Activated CD4-positive, alpha-beta memory T cell treated with anti-CD3 and anti-CD28 coated beads for 36 hours (primary cell): ENCODE results near the gene LBR. TPM values are rescaled to one million over a fixed set of nuclear protein-coding genes. Genes with fewer than 3 reads are reported as not detected.
"Not testable (repeated sequence)": the region's sequence is repeated elsewhere in the genome, so short reads cannot be mapped to it uniquely, and the experiment has no call there.

Experiments used
- CTCF ChIA-PET: fragments of 350-600 bp; sonication (Branson Sonifier 250); formaldehyde crosslinking; loops from one replicate; lab custom pipeline; 2021; ENCODE audit warnings: antibody characterized with exemption, inconsistent platforms; lab: Charles Lee
- POLR2A ChIA-PET: fragments of 350-600 bp; sonication (Branson Sonifier 250); formaldehyde crosslinking; loops from one replicate; lab custom pipeline; 2021; ENCODE audit warnings: antibody characterized with exemption; lab: Charles Lee
- DNase-seq: peaks from one replicate; pipeline ENCODE4 v3.0.0-alpha.2; 2020
- H3K27ac Mint-ChIP-seq: one replicate; pipeline ENCODE4 v1.8.0; 2021; ENCODE audit warnings: mixed read lengths
- H3K27me3 Mint-ChIP-seq: one replicate; pipeline ENCODE4 v1.8.0; 2021; ENCODE audit warnings: mixed read lengths
- H3K36me3 Mint-ChIP-seq: one replicate; pipeline ENCODE4 v1.8.0; 2021; ENCODE audit warnings: mixed read lengths
- H3K4me1 Mint-ChIP-seq: one replicate; pipeline ENCODE4 v1.8.0; 2021; ENCODE audit warnings: low read depth, mixed read lengths
- H3K4me3 Mint-ChIP-seq: one replicate; pipeline ENCODE4 v1.8.0; 2021; ENCODE audit warnings: mild to moderate bottlenecking, mixed read lengths
- H3K9me3 Mint-ChIP-seq: one replicate; pipeline ENCODE4 v1.8.0; 2021; ENCODE audit warnings: mixed read lengths
- intact Hi-C: fragments of 100-400 bp; cut with micrococcal nuclease; formaldehyde crosslinking; loops from one replicate; pipeline ENCODE4 v1.15.1; 2023
- total RNA-seq, 2 experiments: library from RNA; stranded (reverse); gene quantifications; one replicate each; pipeline ENCODE4 v1.2.3, GENCODE V29; 2021

The LBR gene
- total RNA-seq, 2 experiments from 2014 or later: 146 to 148 TPM

DNA sequence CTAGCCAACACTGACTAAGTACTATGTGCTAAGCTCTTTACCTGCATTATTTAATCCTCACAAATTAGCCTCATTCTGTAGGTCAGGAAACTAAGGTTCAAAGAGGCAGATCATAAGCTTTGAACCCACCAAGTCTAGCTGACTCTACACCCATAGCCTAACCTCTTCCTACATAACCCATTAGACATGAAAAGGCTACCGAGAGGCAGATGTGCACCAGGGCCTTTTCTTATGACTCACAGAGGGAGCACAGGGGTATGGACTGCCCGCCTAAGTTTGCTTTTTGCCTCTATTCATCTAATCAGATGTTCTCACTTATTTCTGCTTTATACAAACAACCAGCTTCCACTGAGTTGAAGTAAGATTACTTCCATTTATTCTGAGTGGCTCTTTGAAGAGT lies 31.5 kb downstream of the LBR start:
- Mint-ChIP-seq H3K27ac (no peak overlapping the region), H3K9me3 (no peaks in the 10 kb centered on the region), H3K36me3 (peaks cover 30% of the 10 kb centered on the region), H3K27me3 (no peaks in the 10 kb centered on the region), H3K4me1 (no peaks in the 10 kb centered on the region), H3K4me3 (no peak overlapping the region)
- DNase-seq: no peak
- CTCF ChIA-PET: interaction anchor here (0.7 kb wide), 1 partner anchor 592 kb away, joined by 3 read pairs; no protein-coding TSS in a partner anchor
- POLR2A ChIA-PET: no interaction called here
- intact Hi-C loops: no loop called here

DNA sequence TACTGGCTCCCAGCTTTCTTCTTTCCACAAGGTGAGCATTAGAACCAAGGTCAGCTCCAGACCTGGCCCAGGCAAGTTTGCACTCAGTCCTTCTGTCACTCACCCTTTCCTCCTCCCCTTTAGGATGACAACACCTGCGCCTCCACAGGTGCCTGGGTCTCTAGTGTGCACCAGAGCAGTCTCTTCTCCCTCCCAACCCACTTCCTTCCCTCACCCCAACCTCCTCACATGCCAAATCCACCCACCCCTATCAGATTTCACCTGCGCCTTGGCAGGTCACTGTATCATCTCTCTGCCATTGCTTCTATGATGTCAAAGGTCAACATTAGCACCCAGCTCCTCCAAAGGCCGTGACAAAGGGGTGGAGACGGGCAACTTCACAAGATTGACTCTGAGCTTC lies 38.0 kb downstream of the LBR start:
- intact Hi-C loops: no loop called here
- ChIA-PET CTCF (no interaction called here), POLR2A (no interaction called here)
- Mint-ChIP-seq H3K4me1 (peaks cover 4% of the 10 kb centered on the region), H3K27ac (no peak overlapping the region), H3K4me3 (no peak overlapping the region), H3K36me3 (no peaks in the 10 kb centered on the region), H3K27me3 (no peaks in the 10 kb centered on the region), H3K9me3 (no peaks in the 10 kb centered on the region)
- DNase-seq: no peak

DNA sequence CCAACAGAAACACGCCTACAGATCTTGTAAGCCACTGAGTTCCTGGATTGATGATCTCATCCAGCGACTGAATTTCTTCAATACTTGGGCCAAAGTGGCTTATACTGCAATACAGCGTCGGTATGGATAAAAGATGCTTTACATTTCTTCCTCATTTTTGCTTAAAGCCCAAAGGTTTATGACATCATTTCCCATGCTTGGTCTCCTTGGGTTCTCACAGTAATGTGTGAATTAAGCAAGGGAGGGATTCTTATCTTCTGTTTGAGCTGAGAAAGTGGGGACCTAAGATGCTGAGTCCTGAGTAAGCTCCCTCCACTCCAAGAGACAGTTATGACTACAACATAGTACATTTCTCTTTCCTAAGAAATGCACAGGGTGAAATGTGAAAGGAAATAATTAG lies 39.5 kb downstream of the LBR start:
- H3K27me3 Mint-ChIP-seq: no peaks in the 10 kb centered on the region
- H3K4me1 Mint-ChIP-seq: peaks cover 4% of the 10 kb centered on the region
- intact Hi-C loops: no loop called here
- H3K4me3 Mint-ChIP-seq: no peak overlapping the region
- DNase-seq: no peak
- ChIA-PET CTCF (no interaction called here), POLR2A (no interaction called here)
- no peak overlapping the region for H3K27ac Mint-ChIP-seq
- no peaks in the 10 kb centered on the region for H3K36me3 Mint-ChIP-seq
- no peaks in the 10 kb centered on the region for H3K9me3 Mint-ChIP-seq

DNA sequence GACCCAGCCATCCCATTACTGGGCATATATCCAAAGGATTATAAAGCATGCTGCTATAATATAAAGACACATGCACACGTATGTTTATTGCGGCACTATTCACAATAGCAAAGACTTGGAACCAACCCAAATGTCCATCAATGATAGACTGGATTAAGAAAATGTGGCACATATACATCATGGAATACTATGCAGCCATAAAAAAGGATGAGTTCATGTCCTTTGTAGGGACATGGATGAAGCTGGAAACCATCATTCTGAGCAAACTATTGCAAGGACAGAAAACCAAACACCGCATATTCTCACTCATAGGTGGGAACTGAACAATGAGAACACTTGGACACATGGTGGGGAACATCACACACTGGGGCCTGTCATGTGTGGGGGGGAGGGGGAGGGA lies 41.0 kb downstream of the LBR start:
- intact Hi-C loops, CTCF ChIA-PET, DNase-seq, H3K27me3 Mint-ChIP-seq, H3K36me3 Mint-ChIP-seq, H3K27ac Mint-ChIP-seq, H3K9me3 Mint-ChIP-seq, H3K4me1 Mint-ChIP-seq, POLR2A ChIA-PET, H3K4me3 Mint-ChIP-seq: not testable (repeated sequence)

DNA sequence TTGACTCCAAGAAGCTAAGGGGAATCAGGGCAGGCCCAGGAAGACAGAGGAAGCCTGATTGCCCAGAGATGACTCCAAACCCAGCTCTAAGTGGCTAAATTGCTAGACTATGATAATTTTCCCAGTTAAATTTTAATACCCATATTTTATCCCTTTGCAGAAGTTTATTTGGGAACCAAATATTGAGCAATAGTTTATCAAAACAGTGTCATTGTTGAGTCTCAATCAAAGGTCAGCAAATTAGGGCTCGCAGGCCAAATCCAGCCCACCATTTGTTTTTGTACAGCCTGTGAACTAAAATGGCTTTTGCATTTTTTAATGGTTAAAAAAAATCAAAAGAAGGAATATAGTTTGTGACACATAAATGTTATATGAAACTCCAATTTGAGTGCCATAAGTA lies 47.1 kb downstream of the LBR start:
- intact Hi-C loops: no loop called here
- no peak for DNase-seq
- POLR2A ChIA-PET: no interaction called here
- no peaks in the 10 kb centered on the region for H3K36me3 Mint-ChIP-seq
- H3K27me3 Mint-ChIP-seq: no peaks in the 10 kb centered on the region
- CTCF ChIA-PET: no interaction called here
- H3K4me3 Mint-ChIP-seq: no peak overlapping the region
- H3K4me1 Mint-ChIP-seq: no peaks in the 10 kb centered on the region
- no peak overlapping the region for H3K27ac Mint-ChIP-seq
- H3K9me3 Mint-ChIP-seq: no peaks in the 10 kb centered on the region

DNA sequence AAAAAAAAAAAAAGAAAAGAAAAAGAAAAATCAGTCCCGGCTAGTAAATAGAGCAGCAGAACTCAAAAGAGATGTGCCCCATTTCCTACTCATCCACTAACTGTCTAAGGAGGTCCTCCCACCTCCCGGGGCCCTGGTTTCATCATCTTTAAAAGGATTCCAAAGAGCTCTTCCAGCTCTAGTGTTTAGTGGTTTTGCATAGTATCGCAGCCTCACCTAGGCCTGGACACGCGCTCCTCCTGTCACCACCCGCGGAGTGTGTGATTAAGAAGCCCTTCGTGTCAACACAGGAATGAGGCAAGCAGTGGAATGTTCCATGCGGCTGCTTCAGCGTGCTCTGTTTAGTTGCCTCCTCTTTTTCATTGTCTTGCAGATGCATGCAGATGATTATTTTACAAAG lies 49.0 kb downstream of the LBR start:
- Mint-ChIP-seq H3K36me3 (no peaks in the 10 kb centered on the region), H3K4me1 (no peaks in the 10 kb centered on the region), H3K27me3 (no peaks in the 10 kb centered on the region), H3K9me3 (no peaks in the 10 kb centered on the region), H3K27ac (no peak overlapping the region), H3K4me3 (no peak overlapping the region)
- no peak for DNase-seq
- intact Hi-C loops: no loop called here
- POLR2A ChIA-PET: no interaction called here
- CTCF ChIA-PET: no interaction called here

DNA sequence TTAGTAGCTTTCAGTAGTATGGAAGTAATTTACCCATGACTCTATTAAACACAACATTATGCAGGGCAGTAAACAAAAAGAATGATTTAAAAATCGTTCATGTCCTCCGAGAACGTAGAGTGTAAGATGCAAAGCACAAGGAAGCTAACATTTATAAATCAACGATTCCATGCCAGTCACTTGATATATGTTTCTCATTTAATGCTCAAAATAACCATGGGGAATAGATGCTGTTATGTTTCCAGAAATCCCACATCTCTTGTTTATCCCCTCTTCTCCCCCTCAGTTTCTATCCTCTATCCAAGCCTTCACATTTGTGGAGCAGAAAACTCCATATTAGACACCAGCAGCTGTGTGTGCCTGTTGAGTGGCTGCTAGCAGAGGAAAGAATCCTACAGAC lies 52.8 kb downstream of the LBR start:
- intact Hi-C loops: no loop called here
- DNase-seq: no peak
- Mint-ChIP-seq H3K4me3 (no peak overlapping the region), H3K27me3 (no peaks in the 10 kb centered on the region), H3K36me3 (no peaks in the 10 kb centered on the region), H3K4me1 (no peaks in the 10 kb centered on the region), H3K27ac (no peak overlapping the region), H3K9me3 (no peaks in the 10 kb centered on the region)
- POLR2A ChIA-PET: no interaction called here
- CTCF ChIA-PET: no interaction called here

DNA sequence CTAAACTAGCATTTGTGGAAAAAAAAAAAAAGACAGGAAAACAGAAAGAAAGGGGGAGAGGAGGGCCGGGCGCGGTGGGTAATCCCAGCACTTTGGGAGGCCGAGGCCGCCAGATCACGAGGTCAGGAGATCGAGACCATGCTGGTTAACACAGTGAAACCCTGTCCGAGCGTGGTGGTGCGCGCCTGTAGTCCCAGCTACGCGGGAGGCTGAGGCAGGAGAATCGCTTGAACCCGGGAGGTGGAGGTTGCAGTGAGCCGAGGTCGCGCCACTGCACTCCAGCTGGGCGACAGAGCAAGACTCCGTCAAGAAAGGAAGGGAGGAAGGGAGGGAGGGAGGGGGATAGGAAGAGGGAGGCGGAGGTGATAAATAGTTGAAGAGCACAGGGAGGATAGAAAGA lies 54.7 kb downstream of the LBR start:
- intact Hi-C loops: no loop called here
- no peaks in the 10 kb centered on the region for H3K9me3 Mint-ChIP-seq
- POLR2A ChIA-PET: interaction anchor here (0.6 kb wide), 1 partner anchor 31 kb away, joined by 3 read pairs; no protein-coding TSS in a partner anchor

DNA sequence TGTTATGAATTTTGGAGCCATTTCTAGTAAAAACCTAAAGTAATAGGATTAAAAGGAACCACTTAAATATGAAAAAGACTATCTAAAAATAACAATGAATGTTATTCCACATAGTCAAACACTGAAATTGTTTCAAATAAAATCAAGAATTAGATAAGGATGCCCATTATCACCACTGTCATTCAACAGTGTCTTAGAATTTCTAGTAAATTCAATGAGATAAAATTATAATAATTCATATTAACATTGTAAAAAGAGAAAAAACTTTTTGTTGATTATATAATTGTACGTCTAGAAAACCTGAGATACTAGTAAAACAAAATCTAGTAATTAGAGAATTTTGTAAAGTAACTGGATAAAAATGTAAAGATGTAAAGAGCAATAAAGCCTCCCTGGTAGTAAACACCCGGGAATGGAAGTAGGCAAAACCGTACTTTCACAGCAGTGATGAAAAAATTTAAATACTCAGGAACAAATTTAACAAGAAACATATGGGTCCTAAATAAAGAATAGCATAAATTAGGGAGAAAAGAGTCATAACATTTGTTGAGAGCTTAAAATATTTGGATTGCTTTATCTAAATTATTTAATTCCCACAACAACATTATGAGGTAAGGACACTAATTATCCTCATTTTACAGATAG lies 56.4 kb downstream of the LBR start:
- no peak overlapping the region for H3K27ac Mint-ChIP-seq
- ChIA-PET CTCF (no interaction called here), POLR2A (no interaction called here)
- H3K4me1 Mint-ChIP-seq: no peaks in the 10 kb centered on the region
- intact Hi-C loops: no loop called here
- H3K36me3 Mint-ChIP-seq: no peaks in the 10 kb centered on the region
- H3K9me3 Mint-ChIP-seq: no peaks in the 10 kb centered on the region
- H3K27me3 Mint-ChIP-seq: peaks cover 7% of the 10 kb centered on the region
- DNase-seq: no peak
- no peak overlapping the region for H3K4me3 Mint-ChIP-seq

More for the DNA sequence above, 54.7 kb downstream of the LBR start:
- no peak overlapping the region for H3K4me3 Mint-ChIP-seq
- CTCF ChIA-PET: no interaction called here
- H3K36me3 Mint-ChIP-seq: no peaks in the 10 kb centered on the region
- no peak overlapping the region for H3K27ac Mint-ChIP-seq
- no peaks in the 10 kb centered on the region for H3K4me1 Mint-ChIP-seq
- no peaks in the 10 kb centered on the region for H3K27me3 Mint-ChIP-seq
- no peak for DNase-seq

DNA sequence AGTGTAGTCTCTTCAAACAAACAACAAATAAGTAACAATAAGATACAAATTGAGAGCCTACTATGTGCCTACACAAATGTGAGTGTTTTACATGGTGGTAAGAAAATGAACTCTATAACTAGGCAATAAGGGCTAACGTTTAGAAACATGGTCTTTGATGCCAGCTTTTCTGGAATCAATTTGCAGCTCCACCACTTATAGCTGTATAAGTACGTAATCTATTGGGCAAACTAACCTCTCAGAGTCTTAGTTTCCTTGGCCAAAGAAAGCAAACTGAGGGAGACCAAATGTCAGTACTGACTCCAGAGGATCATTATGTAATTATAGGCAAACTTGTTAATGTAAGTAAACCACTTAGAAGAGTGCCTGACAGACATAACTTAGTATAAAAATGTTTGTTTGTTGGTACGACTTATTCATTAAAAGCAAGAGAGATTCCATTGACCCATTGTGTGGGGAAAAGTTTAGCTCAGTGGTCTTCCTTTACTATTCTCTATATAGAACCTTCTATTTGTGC lies 59.7 kb downstream of the LBR start:
- Mint-ChIP-seq H3K4me3 (no peak overlapping the region), H3K27me3 (peaks cover 7% of the 10 kb centered on the region), H3K9me3 (no peaks in the 10 kb centered on the region), H3K36me3 (no peaks in the 10 kb centered on the region), H3K4me1 (no peaks in the 10 kb centered on the region), H3K27ac (no peak overlapping the region)
- CTCF ChIA-PET: interaction anchor here (1.6 kb wide), 1 partner anchor 49 kb away, joined by 3 read pairs; no protein-coding TSS in a partner anchor
- intact Hi-C loops: no loop called here
- POLR2A ChIA-PET: no interaction called here
- DNase-seq: no peak

DNA sequence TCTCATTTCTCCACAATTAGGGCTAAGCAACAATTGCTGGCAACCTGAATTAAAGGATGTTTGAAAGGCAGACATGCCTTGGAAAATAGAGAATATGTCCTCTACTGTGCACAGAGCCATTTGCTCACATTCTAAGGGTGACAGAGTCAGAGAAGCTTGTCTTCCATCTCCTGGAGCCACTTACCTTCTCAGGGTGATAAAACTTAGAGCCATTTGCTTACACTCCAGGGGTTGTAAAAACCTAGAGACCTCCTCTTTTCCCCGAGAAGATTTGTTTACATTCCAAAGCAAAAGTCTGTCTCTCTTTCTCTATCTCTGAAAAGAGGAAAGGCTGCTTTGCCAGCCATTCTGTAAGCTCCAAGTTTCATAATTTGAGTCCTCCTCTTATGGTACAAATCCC lies 61.3 kb downstream of the LBR start:
- no peaks in the 10 kb centered on the region for H3K9me3 Mint-ChIP-seq
- DNase-seq: no peak
- intact Hi-C loops: no loop called here
- H3K27me3 Mint-ChIP-seq: peaks cover 7% of the 10 kb centered on the region
- POLR2A ChIA-PET: no interaction called here
- CTCF ChIA-PET: no interaction called here
- H3K4me1 Mint-ChIP-seq: no peaks in the 10 kb centered on the region
- no peaks in the 10 kb centered on the region for H3K36me3 Mint-ChIP-seq
- H3K27ac Mint-ChIP-seq: no peak overlapping the region
- H3K4me3 Mint-ChIP-seq: no peak overlapping the region

DNA sequence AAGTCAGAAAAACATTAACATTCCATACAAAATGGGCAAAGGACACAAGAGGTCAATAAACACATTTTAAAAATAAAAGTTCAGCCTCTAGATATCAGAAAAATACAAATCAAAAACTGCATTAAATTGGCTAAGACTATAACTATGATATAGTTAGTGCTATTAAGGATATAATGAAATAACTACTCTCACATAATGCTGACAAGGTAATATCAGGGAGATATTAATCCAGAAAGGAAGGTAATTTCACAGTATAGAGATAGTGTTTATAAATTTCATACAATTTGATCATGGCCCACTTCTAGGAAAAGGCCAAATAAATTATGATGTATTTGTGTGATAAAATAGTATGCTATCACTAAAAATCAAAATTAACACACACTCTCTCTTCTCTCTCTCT lies 61.8 kb downstream of the LBR start:
- no peaks in the 10 kb centered on the region for H3K9me3 Mint-ChIP-seq
- no peak overlapping the region for H3K27ac Mint-ChIP-seq
- no peaks in the 10 kb centered on the region for H3K36me3 Mint-ChIP-seq
- intact Hi-C loops: no loop called here
- DNase-seq: no peak
- peaks cover 7% of the 10 kb centered on the region for H3K27me3 Mint-ChIP-seq
- H3K4me3 Mint-ChIP-seq: no peak overlapping the region
- POLR2A ChIA-PET: no interaction called here
- CTCF ChIA-PET: no interaction called here
- H3K4me1 Mint-ChIP-seq: no peaks in the 10 kb centered on the region

DNA sequence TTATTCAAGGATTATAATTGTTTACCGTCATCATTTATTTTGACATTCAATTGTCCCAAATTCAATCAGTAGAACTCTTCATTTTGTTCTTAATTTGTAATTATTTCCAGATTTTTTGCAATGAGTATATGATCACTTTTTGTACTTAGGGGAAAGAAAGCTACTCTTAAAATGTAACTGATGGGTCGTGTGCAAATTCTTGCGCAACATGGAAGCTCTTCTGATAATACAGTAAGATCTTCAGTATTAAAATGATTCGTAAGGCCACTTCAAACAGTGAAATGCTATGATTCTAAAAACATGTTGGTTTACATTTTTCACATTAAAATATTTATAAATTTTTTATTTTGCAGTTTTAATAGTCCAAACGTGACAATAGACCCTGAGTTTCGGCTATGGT lies 63.4 kb downstream of the LBR start:
- Mint-ChIP-seq H3K4me1 (no peaks in the 10 kb centered on the region), H3K27me3 (peaks cover 9% of the 10 kb centered on the region), H3K4me3 (no peak overlapping the region), H3K36me3 (no peaks in the 10 kb centered on the region), H3K9me3 (no peaks in the 10 kb centered on the region), H3K27ac (no peak overlapping the region)
- CTCF ChIA-PET: no interaction called here
- DNase-seq: no peak
- POLR2A ChIA-PET: no interaction called here
- intact Hi-C loops: no loop called here
